Rectal smooth muscle tissue (tissue), 1 donor: ENCODE data around the gene GARS1.
"Not testable (repeated sequence)": the region's sequence is repeated elsewhere in the genome, so short reads cannot be mapped to it uniquely, and the experiment has no call there.

Experiments
- H3K27ac ChIP-seq: one replicate; pipeline ENCODE4 v1.7.0; 2013; ENCODE audit warnings: low read depth, low read length, inconsistent platforms
- H3K27me3 ChIP-seq: one replicate; pipeline ENCODE4 v1.7.0; 2013; ENCODE audit warnings: low read length; ENCODE audit not compliant: control insufficient read depth, insufficient read depth
- H3K36me3 ChIP-seq: one replicate; pipeline ENCODE4 v1.7.0; 2013; ENCODE audit warnings: low read length; ENCODE audit not compliant: control insufficient read depth, insufficient read depth
- H3K4me1 ChIP-seq: one replicate; pipeline ENCODE4 v1.7.0; 2013; ENCODE audit warnings: low read length; ENCODE audit not compliant: control insufficient read depth, insufficient read depth
- H3K4me3 ChIP-seq: one replicate; pipeline ENCODE4 v1.7.0; 2013; ENCODE audit warnings: low read length
- H3K9ac ChIP-seq: one replicate; pipeline ENCODE4 v1.7.0; 2013; ENCODE audit warnings: low read length

Gene GARS1

GRCh38 chr7:30559611-30560010, 35.1 kb upstream of the GARS1 start:
- H3K27me3 ChIP-seq: no peaks in the 10 kb centered on the region
- no peak overlapping the region for H3K9ac ChIP-seq
- H3K4me1 ChIP-seq: no peaks in the 10 kb centered on the region
- no peaks in the 10 kb centered on the region for H3K36me3 ChIP-seq
- no peak overlapping the region for H3K27ac ChIP-seq
- no peak overlapping the region for H3K4me3 ChIP-seq

- Histone ChIP-seq H3K36me3 (no peaks in the 10 kb centered on the region), H3K9ac (no peak overlapping the region), H3K4me3 (no peak overlapping the region), H3K27me3 (no peaks in the 10 kb centered on the region), H3K27ac (no peak overlapping the region), H3K4me1 (no peaks in the 10 kb centered on the region)
Observed at GRCh38 chr7:30561389-30561788, 33.3 kb upstream of the GARS1 start.

- no peak overlapping the region for H3K27ac ChIP-seq
- no peak overlapping the region for H3K4me3 ChIP-seq
- H3K36me3 ChIP-seq: peaks cover 6% of the 10 kb centered on the region
- H3K9ac ChIP-seq: no peak overlapping the region
- no peaks in the 10 kb centered on the region for H3K4me1 ChIP-seq
- no peaks in the 10 kb centered on the region for H3K27me3 ChIP-seq
Observed at GRCh38 chr7:30562498-30562897, 32.2 kb upstream of the GARS1 start.

GRCh38 chr7:30562909-30563308, 31.8 kb upstream of the GARS1 start:
- H3K27me3 ChIP-seq: no peaks in the 10 kb centered on the region
- H3K36me3 ChIP-seq: peaks cover 9% of the 10 kb centered on the region
- no peak overlapping the region for H3K4me3 ChIP-seq
- no peaks in the 10 kb centered on the region for H3K4me1 ChIP-seq
- H3K27ac ChIP-seq: no peak overlapping the region
- H3K9ac ChIP-seq: no peak overlapping the region

- H3K27me3 ChIP-seq: no peaks in the 10 kb centered on the region
- H3K4me3 ChIP-seq: no peak overlapping the region
- H3K27ac ChIP-seq: no peak overlapping the region
- H3K4me1 ChIP-seq: no peaks in the 10 kb centered on the region
- H3K9ac ChIP-seq: no peak overlapping the region
- peaks cover 10% of the 10 kb centered on the region for H3K36me3 ChIP-seq
Observed at GRCh38 chr7:30563326-30563942, 31.2 kb upstream of the GARS1 start.

GRCh38 chr7:30564243-30564892, 30.3 kb upstream of the GARS1 start:
- no peak overlapping the region for H3K27ac ChIP-seq
- H3K4me3 ChIP-seq: no peak overlapping the region
- no peak overlapping the region for H3K9ac ChIP-seq
- H3K27me3 ChIP-seq: no peaks in the 10 kb centered on the region
- peaks cover 12% of the 10 kb centered on the region for H3K36me3 ChIP-seq
- no peaks in the 10 kb centered on the region for H3K4me1 ChIP-seq

GRCh38 chr7:30566596-30566995, 28.1 kb upstream of the GARS1 start:
- Histone ChIP-seq H3K9ac (no peak overlapping the region), H3K36me3 (peaks cover 16% of the 10 kb centered on the region), H3K4me3 (no peak overlapping the region), H3K27me3 (no peaks in the 10 kb centered on the region), H3K27ac (no peak overlapping the region), H3K4me1 (no peaks in the 10 kb centered on the region)

- Histone ChIP-seq H3K4me3 (no peak overlapping the region), H3K9ac (no peak overlapping the region), H3K27ac (no peak overlapping the region), H3K4me1 (no peaks in the 10 kb centered on the region), H3K27me3 (no peaks in the 10 kb centered on the region), H3K36me3 (peaks cover 16% of the 10 kb centered on the region)
Observed at GRCh38 chr7:30567081-30567480, 27.6 kb upstream of the GARS1 start.

GRCh38 chr7:30570238-30570637, 24.4 kb upstream of the GARS1 start:
- peaks cover 16% of the 10 kb centered on the region for H3K36me3 ChIP-seq
- H3K4me3 ChIP-seq, H3K4me1 ChIP-seq, H3K27ac ChIP-seq, H3K9ac ChIP-seq, H3K27me3 ChIP-seq: not testable (repeated sequence)

- no peak overlapping the region for H3K9ac ChIP-seq
- no peaks in the 10 kb centered on the region for H3K4me1 ChIP-seq
- no peak overlapping the region for H3K4me3 ChIP-seq
- H3K27me3 ChIP-seq: no peaks in the 10 kb centered on the region
- H3K27ac ChIP-seq: no peak overlapping the region
- H3K36me3 ChIP-seq: peaks cover 10% of the 10 kb centered on the region
Observed at GRCh38 chr7:30572212-30572841, 22.4 kb upstream of the GARS1 start.

GRCh38 chr7:30575910-30576309, 18.8 kb upstream of the GARS1 start:
- no peak overlapping the region for H3K27ac ChIP-seq
- H3K27me3 ChIP-seq: no peaks in the 10 kb centered on the region
- H3K9ac ChIP-seq: no peak overlapping the region
- H3K36me3 ChIP-seq: no peaks in the 10 kb centered on the region
- no peaks in the 10 kb centered on the region for H3K4me1 ChIP-seq
- H3K4me3 ChIP-seq: no peak overlapping the region

- Histone ChIP-seq H3K4me1 (no peaks in the 10 kb centered on the region), H3K36me3 (peaks cover 3% of the 10 kb centered on the region), H3K27ac (no peak overlapping the region), H3K4me3 (no peak overlapping the region), H3K9ac (no peak overlapping the region), H3K27me3 (no peaks in the 10 kb centered on the region)
Observed at GRCh38 chr7:30583181-30583580, 11.5 kb upstream of the GARS1 start.

- Histone ChIP-seq H3K9ac (no peak overlapping the region), H3K4me1 (no peaks in the 10 kb centered on the region), H3K27ac (no peak overlapping the region), H3K4me3 (no peak overlapping the region), H3K27me3 (no peaks in the 10 kb centered on the region), H3K36me3 (peaks cover 3% of the 10 kb centered on the region)
Observed at GRCh38 chr7:30584415-30584814, 10.3 kb upstream of the GARS1 start.
